H1 (cell line): Measurements from ENCODE around the gene PRICKLE2.

ENCODE experiments used
- CTCF ChIP-seq, 3 experiments: IDR thresholded peaks; 1 replicate in 2 of 3; 2 replicates in 1 of 3; pipeline versions ENCODE4 v1.5.1 to v1.6.1; 2011; ENCODE audit warnings: low read length in 3 of 3, mild to moderate bottlenecking in 3 of 3, inconsistent platforms in 2 of 3, low read depth in 1 of 3, moderate library complexity in 1 of 3; ENCODE audit not compliant: insufficient read depth in 1 of 3; ENCODE audit errors: control extremely low read depth in 1 of 3
- FOSL1 ChIP-seq: IDR thresholded peaks from 2 replicates; pipeline ENCODE4 v1.6.1; 2011; ENCODE audit warnings: mild to moderate bottlenecking, low read depth, low read length, moderate library complexity; ENCODE audit not compliant: insufficient read depth
- GABPA ChIP-seq: IDR thresholded peaks from 2 replicates; pipeline ENCODE4 v1.6.1; 2011; ENCODE audit warnings: mild to moderate bottlenecking, low read length, moderate library complexity, borderline replicate concordance; ENCODE audit not compliant: insufficient read depth
- HDAC2 ChIP-seq, 2 experiments: fragments of 300-600 bp in 1 of 2; sonication (generic) in 1 of 2; IDR thresholded peaks; 2 replicates each; pipeline ENCODE4 v1.6.1; 2011 to 2012; ENCODE audit warnings: low read depth in 2 of 2, low read length in 2 of 2, mild to moderate bottlenecking in 2 of 2, moderate library complexity in 2 of 2, borderline replicate concordance in 1 of 2, inconsistent platforms in 1 of 2
- JUND ChIP-seq: IDR thresholded peaks from 2 replicates; pipeline ENCODE4 v1.6.1; 2011; ENCODE audit warnings: mild to moderate bottlenecking, improper control_type of control experiment, low read length
- SIN3A ChIP-seq, 2 experiments: IDR thresholded peaks in 1 of 2; conservative IDR thresholded peaks in 1 of 2; 2 replicates each; pipeline ENCODE4 v1.6.1; 2011 to 2012; ENCODE audit warnings: low read length in 2 of 2, improper control_type of control experiment in 1 of 2, low read depth in 1 of 2, mild to moderate bottlenecking in 1 of 2
- ZNF274 ChIP-seq: IDR thresholded peaks from 2 replicates; pipeline ENCODE4 v1.7.0; 2012; ENCODE audit warnings: low read length, borderline replicate concordance; ENCODE audit errors: extremely low read depth
- TF ChIP-seq, protein P1 (sequence below): IDR thresholded peaks from 2 replicates; pipeline ENCODE4 v1.6.1; 2012; ENCODE audit warnings: low read length, inconsistent platforms

DNA sequence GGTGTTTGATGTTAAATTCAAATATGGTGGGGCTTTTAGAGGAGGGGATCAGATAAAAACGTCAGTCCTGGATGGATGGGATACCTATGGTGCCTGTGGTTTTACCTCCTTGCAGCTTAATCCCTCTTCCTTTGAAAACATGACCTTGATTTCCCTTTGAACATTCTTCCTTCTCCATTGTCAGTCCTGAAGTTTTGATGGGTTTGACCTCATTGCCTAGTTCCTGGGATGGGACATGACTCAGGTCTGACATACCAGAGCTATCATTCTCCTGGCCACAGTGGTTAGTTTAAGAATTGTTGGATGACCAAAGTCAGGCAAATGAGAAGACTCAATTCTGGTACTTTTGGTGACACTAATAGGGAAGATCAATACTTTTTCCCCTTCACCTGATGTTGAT is 87.2 kb downstream of the PRICKLE2 start:
- no peak for TF ChIP-seq FOSL1
- TF ChIP-seq HDAC2 (IDR thresholded peaks at IDR 0.05; ENCODE audit: borderline replicate concordance in 1 of 2, low read depth in 2 of 2, low read length in 2 of 2): no peak
- TF ChIP-seq GABPA: no peak
- no peak for TF ChIP-seq JUND
- TF ChIP-seq CTCF (IDR thresholded peaks at IDR 0.05; ENCODE audit: control extremely low read depth in 1 of 3, insufficient read depth in 1 of 3, low read depth in 1 of 3, low read length in 3 of 3): no peak
- TF ChIP-seq SIN3A (conservative IDR thresholded peaks at IDR 0.05 in 1 of 2, IDR thresholded peaks at IDR 0.05 in 1 of 2; ENCODE audit: low read depth in 1 of 2, low read length in 2 of 2): no peak
- TF ChIP-seq ZNF274: no peak
- TF ChIP-seq, protein P1, sequence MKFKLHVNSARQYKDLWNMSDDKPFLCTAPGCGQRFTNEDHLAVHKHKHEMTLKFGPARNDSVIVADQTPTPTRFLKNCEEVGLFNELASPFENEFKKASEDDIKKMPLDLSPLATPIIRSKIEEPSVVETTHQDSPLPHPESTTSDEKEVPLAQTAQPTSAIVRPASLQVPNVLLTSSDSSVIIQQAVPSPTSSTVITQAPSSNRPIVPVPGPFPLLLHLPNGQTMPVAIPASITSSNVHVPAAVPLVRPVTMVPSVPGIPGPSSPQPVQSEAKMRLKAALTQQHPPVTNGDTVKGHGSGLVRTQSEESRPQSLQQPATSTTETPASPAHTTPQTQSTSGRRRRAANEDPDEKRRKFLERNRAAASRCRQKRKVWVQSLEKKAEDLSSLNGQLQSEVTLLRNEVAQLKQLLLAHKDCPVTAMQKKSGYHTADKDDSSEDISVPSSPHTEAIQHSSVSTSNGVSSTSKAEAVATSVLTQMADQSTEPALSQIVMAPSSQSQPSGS: no peak
